PC-3 (cell line): ENCODE results near the gene ADK. TPM values are rescaled to one million over a fixed set of nuclear protein-coding genes. Genes with fewer than 3 reads are reported as not detected.

Experiments used
- ATAC-seq: fragments of 200-7000 bp; cut with Tn5 transposase; 2 replicates; pipeline ENCODE4 v1.9.1; 2020; ENCODE audit warnings: mild to moderate bottlenecking, moderate library complexity
- BruUV-seq: library from RNA; stranded (reverse); fragments of 400-500 nt; replicated peaks from 2 replicates; lab custom pipeline; 2021; lab: Mats Ljungman, UMichigan
- CTCF ChIA-PET: fragments of 300-600 bp; sonication (Branson Sonifier 250); formaldehyde crosslinking; loops from one replicate; lab custom pipeline; 2022; ENCODE audit warnings: antibody characterized with exemption; lab: Charles Lee
- POLR2A ChIA-PET: fragments of 300-600 bp; sonication (Branson Sonifier 250); formaldehyde crosslinking; loops from one replicate; lab custom pipeline; 2022; ENCODE audit warnings: antibody characterized with exemption; ENCODE audit not compliant: unreplicated experiment; lab: Charles Lee
- DNase-seq: peaks from one replicate; pipeline ENCODE4 v3.0.0-alpha.2; 2015
- H2AFZ ChIP-seq: fragments of 300-600 bp; sonication (generic); 2 replicates; pipeline ENCODE4 v1.6.0; 2016; ENCODE audit warnings: antibody characterized with exemption, low read length
- H3F3A ChIP-seq: fragments of 300-600 bp; sonication (generic); one replicate; pipeline ENCODE4 v1.6.0; 2017; ENCODE audit warnings: antibody characterized with exemption, low read length, control low read depth, mild to moderate bottlenecking; ENCODE audit not compliant: unreplicated experiment
- H3K27ac ChIP-seq: fragments of 300-600 bp; sonication (generic); 2 replicates; pipeline ENCODE4 v1.5.1; 2016; ENCODE audit warnings: mild to moderate bottlenecking, low read length
- H3K27me3 ChIP-seq: fragments of 300-600 bp; sonication (generic); 2 replicates; pipeline ENCODE4 v1.6.1; 2016; ENCODE audit warnings: low read length, mixed read lengths
- H3K36me3 ChIP-seq: fragments of 300-600 bp; sonication (generic); 2 replicates; pipeline ENCODE4 v1.6.1; 2016; ENCODE audit warnings: low read depth, mixed run types, low read length, mixed read lengths
- H3K4me1 ChIP-seq: fragments of 300-600 bp; sonication (generic); 2 replicates; pipeline ENCODE4 v1.5.1; 2016; ENCODE audit warnings: low read length; ENCODE audit not compliant: insufficient read depth
- H3K4me2 ChIP-seq: fragments of 300-600 bp; sonication (generic); 2 replicates; pipeline ENCODE4 v1.6.0; 2016; ENCODE audit warnings: low read length
- H3K4me3 ChIP-seq: fragments of 300-600 bp; sonication (generic); 2 replicates; pipeline ENCODE4 v1.5.1; 2016; ENCODE audit warnings: mild to moderate bottlenecking, low read length, mixed read lengths
- H3K79me2 ChIP-seq: fragments of 300-600 bp; sonication (generic); 2 replicates; pipeline ENCODE4 v1.6.1; 2017; ENCODE audit warnings: low read length, mixed read lengths
- H3K9ac ChIP-seq: fragments of 300-600 bp; sonication (generic); 2 replicates; pipeline ENCODE4 v1.6.0; 2016; ENCODE audit warnings: mild to moderate bottlenecking, low read length
- H3K9me2 ChIP-seq: fragments of 300-600 bp; sonication (generic); replicated peaks from 2 replicates; pipeline ENCODE4 v1.6.1; 2016; ENCODE audit warnings: mixed run types, low read length, mixed read lengths
- H3K9me3 ChIP-seq: fragments of 300-600 bp; sonication (generic); 2 replicates; pipeline ENCODE4 v1.6.1; 2016; ENCODE audit warnings: low read length, mixed read lengths
- H4K20me1 ChIP-seq: fragments of 300-600 bp; sonication (generic); 2 replicates; pipeline ENCODE4 v1.6.1; 2016; ENCODE audit warnings: low read length, mixed read lengths
- CTCF ChIP-seq: fragments of 300-600 bp; sonication (generic); conservative IDR thresholded peaks from 2 replicates; pipeline ENCODE4 v1.5.1; 2017; ENCODE audit warnings: antibody characterized with exemption, low read depth, mild to moderate bottlenecking, low read length
- EZH2 ChIP-seq: fragments of 300-600 bp; sonication (generic); IDR thresholded peaks from one replicate; pipeline ENCODE4 v1.6.1; 2017; ENCODE audit warnings: antibody characterized with exemption, mild to moderate bottlenecking, low read length; ENCODE audit not compliant: unreplicated experiment
- EZH2phosphoT487 ChIP-seq: fragments of 300-600 bp; sonication (generic); IDR thresholded peaks from 2 replicates; pipeline ENCODE4 v1.6.1; 2018; ENCODE audit warnings: mild to moderate bottlenecking, antibody characterized with exemption, low read length, borderline replicate concordance
- intact Hi-C: fragments of 100-400 bp; cut with micrococcal nuclease; formaldehyde crosslinking; loops from 2 replicates; pipeline ENCODE4 v1.9.0; 2023
- total RNA-seq: library from RNA; depleted of rRNA; stranded (reverse); fragments of >200 nt; gene quantifications from 2 replicates; pipeline ENCODE4 v1.2.3, GENCODE V29; 2014

The ADK gene
- total RNA-seq, 1 experiment from 2014 or later: 256 TPM

- H3F3A ChIP-seq: no peaks in the 10 kb centered on the region
- CTCF ChIA-PET: no interaction called here
- intact Hi-C loops: loop anchor here (5.0 kb wide), 1 partner anchor 49 kb away; no protein-coding TSS in a partner anchor
- H3K36me3 ChIP-seq: peaks cover 29% of the 10 kb centered on the region
- no peak overlapping the region for H3K9ac ChIP-seq
- H3K79me2 ChIP-seq: no peaks in the 10 kb centered on the region
- POLR2A ChIA-PET: interaction anchor here (0.5 to 0.7 kb wide), 2 partner anchors 12 to 402 kb away, joined by 5 to 14 read pairs; no protein-coding TSS in a partner anchor
- H2AFZ ChIP-seq: no peak overlapping the region
- TF ChIP-seq EZH2: no peak
- no peak for TF ChIP-seq CTCF
- TF ChIP-seq EZH2phosphoT487: no peak
- no peaks in the 10 kb centered on the region for H3K27me3 ChIP-seq
- no peaks in the 10 kb centered on the region for H3K9me2 ChIP-seq
- no TSS peak for BruUV-seq
- DNase-seq (no peak), ATAC-seq (no peak)
- no peak overlapping the region for H3K4me2 ChIP-seq
- H3K4me1 ChIP-seq: no peaks in the 10 kb centered on the region
- no peaks in the 10 kb centered on the region for H4K20me1 ChIP-seq
- H3K4me3 ChIP-seq: no peak overlapping the region
- H3K9me3 ChIP-seq: no peaks in the 10 kb centered on the region
- H3K27ac ChIP-seq: no peak overlapping the region
Observed at GRCh38 chr10:74677951-74678350, 526.9 kb downstream of the ADK start.

GRCh38 chr10:74681917-74682627 lies 531.1 kb downstream of the ADK start:
- intact Hi-C loops: loop anchor here (5.0 kb wide), 1 partner anchor 140 kb away; no protein-coding TSS in a partner anchor
- CTCF ChIA-PET: interaction anchor here (0.6 kb wide), 1 partner anchor 438 kb away, joined by 3 read pairs; no protein-coding TSS in a partner anchor
- H3F3A ChIP-seq: no peaks in the 10 kb centered on the region
- POLR2A ChIA-PET: interaction anchor here (0.5 to 0.6 kb wide), 3 partner anchors 13 to 340 kb away, joined by 3 to 16 read pairs (median 5); no protein-coding TSS in a partner anchor
- H2AFZ ChIP-seq: no peak overlapping the region
- no peak overlapping the region for H3K9ac ChIP-seq
- no peaks in the 10 kb centered on the region for H3K27me3 ChIP-seq
- H3K4me2 ChIP-seq: no peak overlapping the region
- H4K20me1 ChIP-seq: no peaks in the 10 kb centered on the region
- ATAC-seq (0 out of 2 replicates have a peak, but pooled peaks have one; percentile 21), DNase-seq (no peak)
- H3K4me1 ChIP-seq: peaks cover 5% of the 10 kb centered on the region
- no peaks in the 10 kb centered on the region for H3K9me2 ChIP-seq
- H3K9me3 ChIP-seq: no peaks in the 10 kb centered on the region
- TF ChIP-seq EZH2 (no peak), EZH2phosphoT487 (no peak), CTCF (no peak)
- peaks cover 12% of the 10 kb centered on the region; the same call in 1 of the 2 replicates for H3K36me3 ChIP-seq
- no peak overlapping the region for H3K27ac ChIP-seq
- no TSS peak for BruUV-seq
- no peaks in the 10 kb centered on the region for H3K79me2 ChIP-seq
- H3K4me3 ChIP-seq: no peak overlapping the region
